ENCODE measurements around the gene STMN3.
"Not testable (repeated sequence)": the region's sequence is repeated elsewhere in the genome, so short reads cannot be mapped to it uniquely, and the experiment has no call there.

Gene STMN3

DNA sequence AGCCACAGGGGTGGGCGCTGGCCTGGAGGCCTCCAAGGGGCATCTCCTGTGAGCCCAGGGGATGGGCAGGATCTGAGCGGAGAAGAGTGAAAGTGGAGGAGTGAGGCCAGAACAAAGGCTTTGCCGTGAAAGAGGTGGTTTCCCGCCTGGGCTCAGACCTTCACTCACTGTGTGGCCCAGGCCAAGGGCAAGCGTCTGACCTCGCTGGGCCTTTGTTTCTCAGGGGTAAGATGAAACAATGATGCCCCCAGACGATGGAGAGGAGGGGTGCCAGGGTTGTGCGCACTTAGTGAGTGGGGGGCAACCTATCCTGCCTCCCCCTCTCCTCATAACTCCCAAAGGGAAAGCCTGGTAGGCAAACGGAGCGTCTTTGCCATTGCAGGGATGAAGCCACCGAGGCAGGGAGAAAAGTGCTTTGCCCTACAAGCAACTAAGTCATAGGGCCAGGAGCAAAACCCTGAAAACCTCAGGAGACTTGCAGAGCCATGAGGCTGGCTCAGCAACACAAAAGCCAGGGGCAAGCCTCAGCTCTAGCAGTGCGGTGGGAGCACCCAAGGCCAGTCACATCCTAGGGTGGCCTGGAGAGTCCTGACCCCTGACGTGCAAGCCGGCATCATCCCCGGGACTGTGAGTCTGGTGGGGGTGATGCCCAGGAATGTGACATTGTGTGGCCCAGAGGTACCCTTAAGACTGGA is 897 bp upstream of the STMN3 start:
- no peak for DNase-seq

DNA sequence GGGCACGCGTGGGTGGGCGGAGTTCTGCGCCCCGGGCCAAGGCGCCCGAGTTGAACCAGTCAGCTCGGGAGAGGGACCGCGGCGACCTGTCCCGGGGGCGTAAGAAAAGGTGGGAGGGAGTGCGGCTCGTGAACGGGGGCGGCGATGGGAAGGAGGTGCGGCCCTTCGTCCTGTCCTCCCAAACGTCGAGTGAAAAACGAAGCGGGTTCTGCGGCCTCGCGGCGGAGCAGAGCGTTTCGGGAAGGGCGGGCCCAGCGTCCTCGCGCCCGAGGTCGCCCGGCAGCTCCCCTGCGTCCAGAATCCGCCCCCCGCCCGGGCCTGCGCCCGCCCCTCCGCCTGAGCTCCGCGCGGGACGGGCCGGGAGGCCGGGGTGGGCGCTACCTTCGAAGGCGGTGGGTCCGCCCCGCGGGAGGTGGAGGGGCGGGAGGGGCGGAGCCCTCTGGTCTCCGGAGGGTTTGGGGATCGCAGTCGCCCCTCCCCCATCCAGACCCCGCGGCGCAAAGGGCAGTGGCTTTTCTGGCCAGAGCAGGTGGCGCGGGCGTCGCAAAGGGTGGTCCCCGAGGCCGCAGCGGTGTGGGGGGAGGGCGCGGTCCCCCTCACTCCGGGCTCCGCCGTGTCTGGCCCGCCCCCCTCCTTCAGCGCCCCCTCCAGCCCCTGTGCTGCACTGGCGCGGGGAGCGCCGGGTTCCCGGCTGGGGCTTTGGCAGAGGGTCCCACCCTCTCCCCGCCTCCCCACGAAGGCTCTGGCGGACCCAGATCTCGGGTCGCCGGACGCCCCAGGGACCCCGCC is 838 bp downstream of the STMN3 start:
- DNase-seq: no peak

DNA sequence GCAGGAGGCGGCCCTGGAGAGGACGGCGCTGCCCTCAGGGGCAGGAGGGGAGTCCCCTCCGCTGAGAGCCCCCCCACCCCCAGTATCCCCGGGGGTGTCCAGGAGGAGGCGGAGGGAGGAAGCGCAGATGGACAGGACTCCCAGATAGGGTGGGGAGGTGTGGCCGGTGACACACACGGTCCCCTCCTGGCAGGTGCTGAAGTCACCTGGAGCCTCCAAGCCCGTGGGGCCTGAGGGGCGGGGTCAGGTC is 1.4 kb downstream of the STMN3 start:
- no peak for DNase-seq

DNA sequence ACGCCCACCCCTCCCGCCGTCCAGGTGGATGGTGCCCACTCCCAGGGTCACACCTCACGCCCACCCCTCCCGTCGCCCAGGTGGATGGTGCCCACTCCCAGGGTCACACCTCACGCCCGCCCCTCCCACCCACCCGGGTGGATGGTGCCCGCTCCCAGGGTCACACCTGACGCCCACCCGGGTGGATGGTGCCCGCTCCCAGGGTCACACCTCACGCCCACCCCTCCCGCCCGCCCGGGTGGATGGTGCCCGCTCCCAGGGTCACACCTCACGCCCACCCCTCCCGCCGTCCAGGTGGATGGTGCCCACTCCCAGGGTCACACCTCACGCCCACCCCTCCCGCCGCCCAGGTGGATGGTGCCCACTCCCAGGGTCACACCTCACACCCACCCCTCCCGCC is 2.7 kb downstream of the STMN3 start:
- not testable (repeated sequence) for DNase-seq

DNA sequence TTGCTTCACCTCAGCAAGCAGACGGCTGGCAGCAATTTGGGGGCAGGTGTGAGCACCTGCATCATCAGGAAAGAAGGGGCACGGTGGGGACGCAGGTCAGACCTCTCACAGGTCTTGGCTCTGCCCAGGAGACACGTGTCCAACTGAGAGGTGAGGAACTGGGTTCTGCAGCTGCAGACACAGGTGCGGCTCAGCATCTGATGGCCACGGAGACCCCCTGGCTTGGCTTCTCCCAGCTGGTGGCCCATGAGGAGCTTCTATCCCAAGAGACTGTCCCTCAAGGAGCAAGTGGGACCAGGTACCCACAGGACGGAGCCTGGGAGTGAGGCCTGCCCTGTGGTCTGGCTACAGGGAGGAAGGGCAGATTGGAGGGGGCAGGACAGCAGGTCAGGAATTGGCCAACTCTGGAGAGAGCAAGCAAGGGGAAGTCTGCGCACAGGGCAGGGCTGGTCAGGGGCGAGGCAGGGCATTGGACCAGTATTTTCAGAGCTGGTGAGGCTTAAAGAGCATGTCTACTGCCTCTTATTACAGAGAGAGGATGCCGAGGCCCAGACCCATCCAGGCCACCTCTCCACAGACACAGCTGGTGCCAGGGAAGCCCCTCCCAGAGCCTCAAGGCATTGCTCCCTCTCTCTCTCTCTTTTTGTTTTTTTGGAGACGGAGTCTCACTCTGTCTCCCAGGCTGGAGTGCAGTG is 4.2 kb downstream of the STMN3 start:
- no peak for DNase-seq

DNA sequence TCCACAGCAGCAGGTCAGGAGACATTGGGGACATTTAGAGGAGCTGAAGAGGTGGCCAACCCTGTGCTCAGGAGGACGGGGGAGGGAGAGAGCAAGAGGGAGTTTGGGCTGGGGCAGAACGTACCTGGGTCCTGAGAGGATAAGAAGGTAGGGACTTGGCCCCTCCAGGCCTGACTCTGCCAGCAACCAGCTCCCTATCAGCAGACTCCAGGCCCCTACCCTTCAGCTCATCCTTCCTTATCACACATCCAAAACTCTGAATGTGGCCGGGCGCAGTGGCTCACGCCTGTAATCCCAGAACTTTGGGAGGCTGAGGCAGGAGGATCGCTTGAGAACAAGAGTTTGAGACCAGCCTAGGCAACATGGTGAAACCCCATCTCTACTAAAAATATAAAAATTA is 5.0 kb downstream of the STMN3 start:
- DNase-seq: no peak

DNA sequence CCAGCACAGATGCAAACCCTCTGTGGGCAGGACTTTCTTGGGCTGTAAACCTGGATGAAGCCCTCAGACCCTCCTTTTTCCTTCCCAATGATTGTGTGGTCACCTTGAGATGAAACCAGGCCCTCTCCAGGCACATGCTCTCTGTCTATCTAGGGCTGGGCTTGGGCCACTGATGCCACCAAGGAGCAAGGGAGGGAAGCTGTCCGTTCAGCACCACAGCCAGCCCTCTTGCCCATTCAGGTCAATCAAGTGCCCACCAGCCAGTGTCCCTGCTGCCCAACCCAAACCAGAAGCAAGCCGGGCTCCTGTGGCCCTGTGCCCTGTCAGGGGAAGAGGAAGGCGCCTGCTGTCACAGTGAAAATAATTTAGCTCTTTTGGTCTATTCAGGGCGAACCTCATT is 8.0 kb downstream of the STMN3 start:
- no peak for DNase-seq

DNA sequence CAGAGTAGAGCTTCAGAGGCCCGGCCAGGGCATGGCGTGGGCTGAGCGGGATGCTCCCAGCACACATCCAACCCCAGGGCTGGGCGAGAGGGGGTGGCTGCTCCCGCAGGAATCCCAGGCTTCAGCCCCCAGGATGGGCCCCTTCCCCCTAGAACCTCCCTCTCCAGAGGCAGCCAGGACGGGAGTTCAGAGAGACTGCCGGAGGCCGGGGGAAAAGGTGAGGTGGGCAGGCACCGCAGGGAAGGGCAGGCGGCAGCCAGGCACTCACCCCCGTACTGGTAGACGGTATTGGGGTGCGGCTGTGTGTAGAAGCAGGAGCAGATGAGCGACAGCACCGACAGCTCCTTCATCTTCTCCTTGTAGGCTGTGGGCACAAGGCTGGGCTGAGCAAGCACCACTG is 9.3 kb downstream of the STMN3 start:
- no peak for DNase-seq

DNA sequence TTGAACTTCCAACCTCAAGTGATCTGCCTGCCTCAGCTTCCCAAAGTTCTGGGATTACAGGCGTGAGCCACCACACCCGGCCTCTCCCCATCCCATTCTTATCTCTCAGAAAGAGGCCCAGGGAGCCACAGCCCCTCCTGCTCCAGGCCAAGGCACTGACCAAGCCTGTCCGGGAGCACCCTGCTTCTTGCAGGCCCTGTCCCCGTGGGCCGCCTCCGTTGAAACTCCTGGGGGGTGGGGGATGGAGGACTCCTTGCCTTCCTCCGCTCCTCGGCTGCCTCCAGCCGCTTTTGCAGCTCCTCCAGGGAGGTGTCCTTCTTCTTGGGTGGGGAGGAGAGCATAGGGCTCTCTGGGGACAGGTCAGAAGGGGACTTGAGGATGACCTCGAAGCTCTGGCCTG is 9.7 kb downstream of the STMN3 start:
- DNase-seq: no peak

DNA sequence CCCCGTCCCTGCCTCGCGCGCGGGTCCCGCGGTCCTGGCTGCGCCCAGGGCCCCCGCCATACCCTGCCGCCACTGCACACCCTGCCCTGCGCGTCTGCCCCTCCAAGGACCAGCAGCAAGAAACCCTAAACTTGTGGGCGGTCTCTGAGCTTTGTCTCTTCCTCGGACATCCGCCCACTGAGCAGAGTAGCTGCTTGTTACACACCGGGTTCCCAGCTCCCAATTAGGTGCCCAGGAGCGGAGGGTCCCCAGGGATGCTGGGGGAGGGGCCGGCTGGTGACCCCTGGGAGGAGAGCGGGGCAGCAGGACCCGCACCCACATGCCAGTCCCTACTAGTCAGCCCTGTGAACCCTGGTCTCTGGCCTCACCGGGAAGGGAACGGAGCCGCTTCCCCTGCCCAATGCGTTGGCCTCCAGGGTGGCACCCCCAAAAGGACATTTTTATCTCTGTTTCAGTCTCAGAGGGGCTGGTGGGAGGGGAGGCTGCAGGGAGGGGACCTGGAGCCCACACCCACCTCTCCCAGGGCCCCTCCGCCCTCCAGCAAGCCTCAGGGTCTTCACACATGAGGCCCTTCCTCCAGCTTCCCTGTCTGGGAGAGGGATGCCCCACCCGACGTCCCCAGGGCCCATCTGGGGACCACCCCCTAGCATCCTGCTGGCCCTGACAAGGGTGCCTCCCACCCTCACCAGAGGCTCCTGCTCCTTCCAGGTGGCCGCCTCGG is 10.5 kb downstream of the STMN3 start:
- no peak for DNase-seq

DNA sequence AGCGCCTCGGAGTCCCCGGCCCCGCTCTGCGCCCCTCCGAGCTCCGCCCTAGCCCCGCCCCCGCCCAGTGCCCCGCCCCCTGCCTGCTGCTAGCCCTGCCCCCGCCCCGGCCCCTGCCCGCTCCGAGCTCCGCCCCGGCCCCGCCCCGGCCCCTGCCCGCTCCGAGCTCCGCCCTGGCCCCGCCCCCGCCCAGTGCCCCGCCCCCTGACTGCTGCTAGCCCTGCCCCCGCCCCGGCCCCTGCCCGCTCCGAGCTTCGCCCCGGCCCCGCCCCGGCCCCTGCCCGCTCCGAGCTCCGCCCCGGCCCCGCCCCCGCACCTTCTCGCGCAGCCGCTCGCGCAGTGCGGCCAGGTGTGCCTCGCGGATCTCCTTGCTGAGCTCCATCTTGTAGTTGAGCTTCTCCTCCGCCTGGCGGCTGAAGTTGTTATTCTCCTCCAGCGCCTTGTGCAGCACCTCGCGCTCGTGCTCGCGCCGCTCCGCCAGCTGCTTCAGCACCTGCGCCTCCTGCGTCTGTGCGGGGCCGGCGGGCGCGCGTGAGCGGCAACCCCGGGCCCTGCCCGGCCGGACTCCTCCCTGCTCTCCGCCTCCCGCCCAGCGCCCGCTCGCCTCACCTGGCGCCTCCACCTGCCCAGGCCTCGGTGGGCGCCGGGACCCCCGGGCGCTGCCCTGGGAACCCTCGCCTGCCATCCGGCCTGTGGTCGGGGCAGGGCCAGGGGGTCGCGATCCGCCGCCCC is 11.3 kb downstream of the STMN3 start:
- DNase-seq: peak; percentile 38 to 99

DNA sequence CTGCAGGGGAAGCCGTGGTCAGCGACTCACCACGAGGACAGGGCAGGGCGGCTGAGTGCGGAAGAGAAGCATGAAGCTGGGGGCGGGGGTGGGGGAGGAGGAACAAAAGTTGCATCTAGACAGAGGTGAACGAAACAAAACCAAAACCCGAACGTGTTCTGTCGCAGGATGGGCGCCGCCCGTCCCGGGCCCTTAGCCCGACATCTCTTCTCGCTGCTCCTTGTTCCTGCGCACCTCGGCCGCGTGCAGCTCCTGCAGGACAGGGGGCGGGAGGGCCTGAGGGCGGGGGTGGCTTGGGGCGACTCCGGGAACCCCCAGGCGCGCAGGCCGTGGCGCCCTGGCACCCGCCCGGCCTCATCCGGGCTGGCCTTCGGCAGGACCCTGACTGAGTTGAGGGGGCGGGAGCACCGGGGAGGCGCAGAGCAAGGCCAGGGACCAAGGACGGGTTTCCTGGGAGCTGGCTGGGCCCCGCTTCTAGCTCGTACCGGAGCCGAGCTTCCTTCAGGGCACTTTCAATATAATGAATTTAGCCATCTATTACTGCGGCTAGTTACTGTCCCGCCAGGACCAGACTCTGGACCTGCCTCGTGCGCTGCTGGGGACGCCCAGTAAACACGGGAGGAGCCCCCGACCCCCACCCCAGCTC is 12.0 kb downstream of the STMN3 start:
- DNase-seq: no peak

DNA sequence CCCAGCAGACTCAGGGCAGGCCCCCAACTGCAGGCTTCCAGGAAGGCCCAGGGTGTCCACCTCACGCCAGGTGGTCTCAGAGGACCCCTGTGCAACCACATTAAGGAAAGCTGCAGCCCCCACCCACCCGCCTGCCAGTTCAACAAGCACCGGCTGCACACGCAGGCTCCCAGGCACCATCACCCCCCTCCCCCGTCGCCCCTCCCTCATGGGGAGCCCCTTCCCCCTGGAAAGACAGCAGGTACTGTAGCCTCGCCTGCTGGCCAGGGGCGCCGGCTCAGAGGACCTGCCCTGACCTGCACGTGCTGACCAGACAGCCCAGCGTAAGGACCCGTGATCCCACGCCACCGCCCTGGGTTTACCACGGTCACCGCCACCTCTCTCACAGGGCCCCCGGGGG is 12.5 kb downstream of the STMN3 start:
- not testable (repeated sequence) for DNase-seq

DNA sequence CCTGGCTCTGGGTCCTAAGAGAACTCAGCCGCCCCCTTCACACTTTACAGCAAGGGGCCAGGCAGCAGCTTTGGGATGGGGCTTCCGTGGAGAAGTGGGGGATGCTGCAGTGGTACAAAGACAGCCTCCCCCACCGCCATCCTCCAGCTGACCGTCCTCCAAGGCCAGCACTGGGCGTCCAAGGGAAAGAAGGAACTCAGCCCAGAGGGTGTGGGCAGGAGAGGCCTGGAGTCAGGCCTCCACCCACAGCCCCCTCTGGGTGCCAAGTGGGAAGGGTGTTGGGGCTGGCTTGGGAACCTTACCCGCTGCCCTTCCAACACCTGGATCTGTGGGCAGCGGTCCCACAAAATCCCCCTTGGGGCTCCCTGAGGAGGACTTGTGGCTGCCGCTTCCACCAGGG is 13.1 kb downstream of the STMN3 start:
- DNase-seq: no peak

DNA sequence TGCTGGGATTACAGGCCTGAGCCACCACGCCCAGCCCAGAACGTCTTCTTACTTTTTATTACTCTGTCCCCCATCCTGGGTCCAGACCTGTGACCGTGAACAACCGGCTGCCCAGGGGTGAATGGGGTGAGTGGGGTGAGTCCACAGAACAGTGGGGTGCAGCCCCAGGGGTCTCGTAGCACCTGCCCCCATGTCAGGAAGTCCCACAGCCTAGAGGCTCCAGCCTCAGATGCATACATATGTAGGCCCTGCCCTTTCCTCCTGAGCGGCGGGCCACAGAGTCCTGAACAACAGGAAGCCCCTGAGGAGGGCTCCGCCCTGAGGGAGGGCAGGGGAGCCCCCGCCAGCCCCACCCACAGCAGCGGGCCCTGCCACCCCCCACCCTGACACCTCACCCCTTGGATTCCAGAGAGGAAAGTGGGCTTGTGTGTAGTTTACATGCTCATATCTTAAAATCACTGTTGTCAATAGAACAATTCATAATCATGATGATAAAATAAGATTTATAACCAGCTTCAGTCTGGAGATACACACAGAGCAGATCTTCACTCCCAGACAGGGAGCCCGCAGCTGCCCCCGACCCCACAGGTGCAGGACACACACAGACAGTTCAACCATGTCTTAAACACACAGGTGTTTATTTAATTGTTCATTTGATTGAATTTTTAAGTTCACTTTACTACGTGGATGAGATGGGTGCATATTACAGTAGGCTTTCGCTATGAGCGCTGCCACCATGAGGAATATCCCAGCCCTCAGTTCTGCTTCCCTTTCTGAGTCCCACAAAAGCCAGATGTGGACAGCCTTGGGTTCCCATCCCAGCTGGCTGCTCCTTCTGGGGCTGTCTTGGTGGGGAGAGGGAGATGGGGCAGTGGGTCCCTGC is 13.9 kb downstream of the STMN3 start:
- peak in 1 of 2 donors; percentile 27 for DNase-seq

DNA sequence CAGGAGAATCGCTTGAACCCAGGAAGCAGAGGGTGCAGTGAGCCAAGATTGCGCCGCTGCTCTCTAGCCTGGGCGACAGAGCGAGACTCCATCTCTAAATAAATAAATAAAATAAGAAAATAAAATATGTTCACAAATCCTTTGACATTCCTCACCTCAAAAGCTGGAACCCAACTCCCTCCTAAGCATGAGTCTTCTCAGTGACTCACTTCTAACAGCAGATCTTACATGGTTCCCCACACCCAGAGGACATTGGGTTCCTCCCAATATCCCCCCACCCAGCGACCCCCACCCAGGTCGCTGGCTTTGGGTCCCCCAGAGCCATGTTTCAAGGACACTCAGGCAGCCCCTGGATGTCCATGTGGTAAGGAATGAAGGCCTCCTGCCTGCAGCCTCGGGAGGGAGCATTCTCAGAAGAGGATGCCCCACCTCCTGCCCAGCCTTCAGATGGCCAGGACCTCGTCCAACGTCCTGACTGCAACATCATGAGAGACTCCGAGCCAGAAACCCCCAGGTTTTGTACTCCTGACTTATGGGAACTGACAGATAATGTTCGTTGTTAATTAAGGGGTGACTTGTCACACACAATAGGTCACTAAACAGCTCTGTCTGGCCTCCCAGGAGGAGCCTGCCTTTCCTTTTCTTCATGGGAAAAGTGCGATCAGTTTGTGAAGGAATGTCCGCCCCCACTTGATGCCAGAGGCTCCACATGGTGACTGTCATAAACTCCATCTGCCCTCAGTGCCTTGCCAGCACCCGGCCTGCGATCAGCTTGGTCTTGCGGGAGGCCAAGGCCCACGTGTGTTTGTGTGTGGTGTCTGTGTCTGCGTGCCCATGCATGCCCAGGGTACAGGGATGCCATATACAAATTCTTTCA is 16.2 kb downstream of the STMN3 start:
- no peak for DNase-seq

DNA sequence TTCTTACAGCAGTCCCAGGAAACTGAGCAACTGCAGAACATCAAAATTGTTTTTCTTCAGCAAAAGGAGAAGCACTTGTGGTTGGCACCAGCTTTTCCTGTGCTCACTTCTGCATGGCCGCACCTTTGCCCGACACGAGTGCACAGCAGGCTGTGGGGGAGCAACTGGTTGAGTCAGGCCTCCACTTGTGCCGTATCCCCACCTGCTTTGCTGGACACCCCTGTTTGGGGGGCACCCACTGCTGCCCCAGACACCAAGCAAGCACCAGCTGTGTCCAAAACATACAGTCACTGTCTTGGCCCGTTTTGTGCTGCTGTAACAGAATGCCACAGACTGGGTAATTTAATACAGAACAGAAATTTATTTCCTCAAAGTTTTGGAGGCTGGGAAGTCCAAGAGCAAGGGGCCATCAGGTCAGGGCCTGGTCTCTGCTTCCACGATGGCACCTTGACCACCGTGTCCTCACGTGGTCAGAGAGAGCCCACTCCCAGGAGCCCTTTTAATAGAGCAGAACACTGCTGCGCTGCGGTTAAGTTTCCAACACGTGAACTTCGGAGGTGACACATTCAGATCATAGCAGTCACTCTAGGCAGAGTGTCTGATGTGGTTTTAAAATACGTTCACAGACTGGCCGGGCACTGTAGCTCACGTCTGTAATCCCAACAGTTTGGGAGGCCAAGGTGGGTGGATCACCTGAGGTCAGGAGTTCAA is 17.6 kb downstream of the STMN3 start:
- peak; percentile 11 to 74 for DNase-seq

DNA sequence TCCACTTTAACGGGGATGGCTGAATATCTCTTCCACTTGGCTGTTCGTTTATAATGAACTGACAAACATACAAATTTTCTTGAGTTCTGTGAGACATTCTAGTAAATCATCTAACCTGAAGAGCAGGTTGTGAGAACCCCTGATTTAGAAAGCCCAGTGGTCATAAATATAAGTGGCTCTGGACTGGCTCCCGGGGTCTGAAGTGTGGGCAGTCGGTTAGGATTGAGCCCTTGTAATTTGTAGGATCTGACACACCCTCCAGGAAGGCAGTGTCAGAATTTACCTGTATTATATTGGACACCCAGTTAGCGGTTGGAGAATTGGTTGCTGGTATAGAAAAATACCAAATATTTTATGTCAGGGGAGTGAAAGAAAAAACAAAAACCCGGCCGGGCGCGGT is 19.5 kb downstream of the STMN3 start:
- DNase-seq: no peak

DNA sequence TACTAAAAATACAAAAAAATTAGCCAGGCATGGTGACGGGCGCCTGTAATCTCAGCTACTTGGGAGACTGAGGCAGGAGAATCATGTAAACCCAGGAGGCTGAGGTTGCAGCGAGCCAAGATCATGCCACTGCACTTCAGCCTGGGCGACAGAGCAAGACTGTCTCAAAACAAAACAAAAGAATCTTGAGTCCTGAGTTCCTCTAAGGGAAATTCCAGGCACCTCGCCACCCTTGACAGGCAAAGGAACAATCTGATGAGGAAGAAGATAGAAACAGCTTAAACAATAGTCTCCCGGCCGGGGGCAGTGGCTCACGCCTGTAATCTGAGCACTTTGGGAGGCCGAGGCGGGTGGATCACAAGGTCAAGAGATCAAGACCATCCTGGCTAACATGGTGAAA is 21.8 kb downstream of the STMN3 start:
- DNase-seq: not testable (repeated sequence)

DNA sequence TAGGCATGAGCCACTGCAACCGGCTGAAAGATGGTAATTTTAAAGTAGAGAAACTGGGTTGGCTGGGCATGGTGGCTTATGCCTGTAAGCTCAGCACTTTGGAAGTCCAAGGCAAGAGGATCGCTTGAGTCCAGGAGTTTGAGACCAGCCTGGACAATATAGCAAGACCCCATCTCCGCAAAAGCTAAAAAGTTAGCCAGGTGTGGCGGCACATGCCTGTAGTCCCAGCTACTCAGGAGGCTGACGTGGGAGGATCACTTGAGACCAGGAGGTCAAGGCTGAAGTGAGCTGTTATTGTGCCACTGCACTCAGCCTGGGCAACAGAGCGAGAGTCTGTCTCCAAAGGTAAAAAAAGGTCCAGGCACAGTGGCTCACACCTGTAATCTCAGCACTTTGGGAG is 22.3 kb downstream of the STMN3 start:
- not testable (repeated sequence) for DNase-seq

Measured in bone marrow (tissue), 2 donors.